ENCODE data around the gene TSC22D3.
"Not testable (repeated sequence)": the region's sequence is repeated elsewhere in the genome, so short reads cannot be mapped to it uniquely, and the experiment has no call there.

- TF ChIP-seq CTCF (IDR thresholded peaks at IDR 0.05; ENCODE audit: low read depth, low read length); POLR2A (IDR thresholded peaks at IDR 0.05; ENCODE audit: extremely low read depth, insufficient read length); MAX (IDR thresholded peaks at IDR 0.05; ENCODE audit: low read depth, low read length); MYC (IDR thresholded peaks at IDR 0.05; ENCODE audit: low read depth, low read length): not testable (repeated sequence)
These were observed 104.3 kb downstream of the TSC22D3 start for GRCh38 chrX:107671256-107671655.
